GM19395 (cell line): ENCODE data around the gene BMP7.

ENCODE experiments used
- ATAC-seq: cut with Tn5 transposase; IDR thresholded peaks from one replicate; pipeline ENCODE4 v1.9.1; 2021; ENCODE audit warnings: mild to moderate bottlenecking, moderate library complexity; ENCODE audit not compliant: unreplicated experiment

The BMP7 gene

DNA sequence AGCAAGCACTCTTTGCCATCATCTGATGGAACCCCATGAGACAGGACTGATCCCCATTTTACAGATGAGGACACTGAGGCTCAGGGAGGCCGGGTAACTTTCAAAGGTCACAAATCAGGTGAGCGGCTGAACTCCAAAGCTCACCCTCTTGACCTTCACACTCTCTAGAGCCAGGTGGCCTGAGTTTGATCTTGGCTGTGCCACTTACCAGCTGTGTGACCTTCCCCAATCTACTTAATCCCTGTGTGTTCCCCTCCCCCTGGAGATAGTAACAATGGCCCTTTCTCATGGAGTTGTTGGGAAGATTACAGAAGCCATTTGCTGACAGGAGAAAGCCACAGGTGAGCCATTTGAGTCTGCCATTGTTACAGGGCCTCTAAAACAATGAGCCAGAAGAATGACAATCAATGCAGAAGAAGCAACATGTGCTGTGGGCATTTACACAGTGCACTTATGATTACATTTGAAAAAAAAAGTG, 34.5 kb downstream of the BMP7 start:
- ATAC-seq: no peak

- no peak for ATAC-seq
Observed at GRCh38 chr20:57231161-57231560, 35.3 kb downstream of the BMP7 start.

DNA sequence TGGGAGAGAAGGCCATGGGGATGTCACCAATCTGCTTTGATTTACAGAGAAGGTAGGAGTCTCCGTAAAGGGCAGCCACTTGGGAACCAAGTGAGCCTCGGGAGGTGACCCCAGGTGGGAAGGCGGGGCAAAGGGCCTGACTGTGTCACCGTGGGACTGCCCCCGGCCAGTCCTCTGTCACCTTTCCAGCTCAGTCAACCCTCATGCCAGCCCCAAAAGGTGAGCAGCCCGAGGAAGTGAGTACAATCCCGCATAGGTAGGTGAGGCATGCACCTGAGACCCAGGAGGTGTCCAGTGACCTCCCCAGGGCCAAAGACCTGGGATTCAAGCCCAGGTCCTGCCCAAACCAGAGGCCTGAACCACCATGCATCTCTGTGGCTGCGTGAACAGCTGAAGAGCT, 36.2 kb downstream of the BMP7 start:
- ATAC-seq: no peak

DNA sequence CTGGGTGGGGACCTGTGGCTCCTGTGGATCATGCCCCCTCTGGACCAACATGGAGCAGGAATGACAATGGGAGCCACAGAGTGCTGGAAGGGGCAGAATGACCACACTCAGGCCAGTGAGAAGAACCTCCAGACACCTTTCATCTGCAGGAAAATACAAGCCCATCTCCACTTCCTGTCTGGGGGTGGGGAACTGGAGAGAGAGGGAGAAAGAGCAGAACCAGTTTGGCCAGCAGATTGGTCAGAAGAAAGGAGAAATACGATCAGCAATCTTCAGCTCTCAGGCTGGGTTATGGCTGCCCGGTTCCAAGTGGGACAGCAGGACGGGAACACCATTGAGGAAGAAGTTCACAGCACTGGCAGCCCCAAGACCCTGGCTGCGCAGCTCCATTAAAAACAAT, 37.0 kb downstream of the BMP7 start:
- no peak for ATAC-seq

GRCh38 chr20:57225830-57226229, 40.6 kb downstream of the BMP7 start:
- no peak for ATAC-seq

DNA sequence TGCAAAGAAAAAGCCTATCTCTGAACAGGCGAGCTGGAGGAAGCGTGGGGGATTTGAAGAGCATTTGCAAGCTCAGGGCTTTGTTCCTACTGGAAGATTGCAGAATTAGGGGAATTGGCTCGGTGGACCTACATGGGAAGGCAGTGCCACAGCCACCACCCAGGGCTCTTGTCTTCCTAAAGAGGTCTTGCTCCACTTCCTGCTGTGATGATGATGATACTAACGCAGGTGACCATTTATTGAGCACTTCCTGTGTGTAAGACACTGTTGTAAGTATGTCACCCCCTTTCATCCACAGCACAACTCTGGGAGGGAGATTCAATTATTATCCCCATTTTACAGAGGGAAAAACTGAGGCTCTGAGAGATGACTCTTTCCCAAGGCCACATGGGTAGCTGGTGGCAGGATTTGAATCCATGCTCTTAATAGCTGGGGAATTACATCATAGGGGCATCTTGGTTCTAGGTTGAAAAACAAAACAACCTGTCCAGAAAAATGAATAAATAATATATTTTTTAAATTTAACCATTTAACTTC, 41.2 kb downstream of the BMP7 start:
- ATAC-seq: no peak

DNA sequence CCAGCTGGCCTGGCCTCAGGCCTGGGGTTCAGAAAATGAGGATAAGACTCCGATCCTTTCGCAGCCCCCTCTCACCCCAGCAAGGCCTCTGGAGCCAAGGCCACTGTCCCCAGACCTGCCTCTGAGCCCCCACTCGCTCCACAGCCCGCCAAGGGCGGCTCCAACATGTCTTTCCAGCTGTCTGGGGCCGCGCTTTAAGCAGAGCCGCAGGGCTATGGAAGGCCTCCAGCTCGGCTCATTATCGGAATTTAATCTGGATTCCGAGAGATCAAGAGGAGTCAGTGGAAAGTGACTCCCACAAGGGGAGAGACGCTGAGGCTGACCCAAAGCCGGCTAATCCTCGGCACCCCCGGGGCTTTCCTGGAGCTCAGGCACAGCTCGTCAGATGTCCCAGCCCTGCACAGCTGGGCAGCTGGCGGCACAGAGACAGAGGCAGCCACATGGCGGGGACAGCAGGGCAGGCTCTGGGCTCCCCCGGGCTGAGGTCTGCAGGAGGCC, 41.8 kb downstream of the BMP7 start:
- no peak for ATAC-seq

GRCh38 chr20:57223648-57224489, 42.6 kb downstream of the BMP7 start:
- no peak for ATAC-seq

DNA sequence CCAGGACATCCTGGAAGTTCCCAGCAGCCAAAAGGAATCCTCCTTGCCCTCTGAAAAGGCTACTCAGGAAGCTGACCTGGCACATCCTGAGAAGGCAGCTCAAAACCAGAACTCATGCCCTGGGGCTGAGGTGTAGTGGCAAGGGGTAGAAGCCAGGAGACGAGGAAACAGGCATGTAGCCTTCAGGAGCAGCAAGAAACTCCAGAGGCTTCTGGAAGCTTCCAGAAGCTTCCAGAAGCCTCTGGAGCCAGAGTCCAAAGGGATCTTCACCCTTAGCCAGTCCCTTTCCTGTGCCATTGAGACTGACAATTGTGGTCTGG, 43.9 kb downstream of the BMP7 start:
- no peak for ATAC-seq

GRCh38 chr20:57221916-57222630, 44.4 kb downstream of the BMP7 start:
- ATAC-seq: no peak

- no peak for ATAC-seq
Observed at GRCh38 chr20:57220337-57221145, 45.9 kb downstream of the BMP7 start.

DNA sequence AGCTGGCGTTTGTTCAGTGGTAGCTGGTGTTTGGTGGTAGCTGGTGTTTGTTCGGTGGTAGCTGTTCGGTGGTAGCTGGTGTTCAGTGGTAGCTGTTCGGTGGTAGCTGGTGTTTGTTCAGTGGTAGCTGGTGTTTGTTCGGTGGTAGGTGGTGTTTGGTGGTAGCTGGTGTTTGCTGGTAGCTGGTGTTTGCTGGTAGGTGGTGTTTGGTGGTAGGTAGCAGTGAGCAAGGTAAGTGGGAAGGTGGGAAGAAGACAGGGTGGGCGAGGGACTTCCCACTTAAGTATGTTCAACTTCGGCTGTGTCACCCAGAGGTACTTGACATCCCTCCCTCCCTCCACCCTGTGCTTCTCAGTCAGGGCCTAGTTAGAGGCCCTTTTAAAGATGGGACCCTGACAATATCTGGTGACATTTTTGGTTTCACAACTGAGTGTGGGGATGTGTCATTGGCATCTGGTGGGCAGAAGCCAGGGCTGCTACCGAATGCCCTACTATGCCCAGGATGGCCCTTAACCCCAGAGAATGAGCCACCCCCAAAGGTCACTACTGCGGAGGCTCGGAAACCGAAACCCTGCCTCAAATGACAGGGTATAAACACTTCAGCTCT, 47.3 kb downstream of the BMP7 start:
- no peak for ATAC-seq

GRCh38 chr20:57218489-57218888, 48.0 kb downstream of the BMP7 start:
- no peak for ATAC-seq

DNA sequence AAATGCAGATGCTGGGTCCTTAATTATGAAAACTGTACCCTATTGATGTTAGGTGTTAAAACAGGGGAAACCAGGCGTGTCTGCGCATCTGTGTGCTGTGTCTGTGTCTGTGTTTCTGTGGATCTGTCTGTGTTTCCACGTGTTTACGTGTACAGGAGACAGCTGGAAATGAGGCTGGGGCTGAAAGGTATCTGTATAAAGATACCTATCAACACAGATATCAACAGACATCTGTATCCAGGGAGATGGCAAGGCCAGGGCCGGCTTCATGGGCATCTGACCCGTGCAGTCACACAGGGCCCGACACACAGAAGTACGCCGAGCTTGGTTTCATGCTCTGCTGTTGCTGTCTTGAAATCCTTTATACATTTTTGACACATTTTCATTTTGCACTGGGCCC, 48.6 kb downstream of the BMP7 start:
- ATAC-seq: no peak

- ATAC-seq: no peak
Observed at GRCh38 chr20:57216669-57217068, 49.8 kb downstream of the BMP7 start.

GRCh38 chr20:57215826-57216471, 50.5 kb downstream of the BMP7 start:
- no peak for ATAC-seq

- no peak for ATAC-seq
Observed at GRCh38 chr20:57215426-57215825, 51.0 kb downstream of the BMP7 start.

DNA sequence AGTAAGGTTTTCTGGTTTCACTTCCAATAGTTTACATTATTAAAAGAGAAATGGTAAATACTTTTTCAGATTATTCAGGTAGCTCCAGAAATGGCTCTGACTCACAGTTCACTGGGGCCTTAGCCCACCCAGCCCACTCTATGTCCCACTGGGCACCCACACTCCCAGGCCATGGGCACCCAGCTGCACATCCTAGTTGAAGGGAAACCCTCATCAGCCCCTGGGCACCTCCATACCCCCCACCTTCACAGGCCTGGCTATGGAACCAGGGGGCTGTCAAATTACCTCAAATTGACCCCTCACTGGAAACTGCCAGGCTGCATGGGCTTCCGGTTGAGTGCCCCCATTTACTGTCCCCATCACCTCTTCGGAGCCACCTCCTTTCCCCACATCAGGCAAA, 51.5 kb downstream of the BMP7 start:
- ATAC-seq: no peak

DNA sequence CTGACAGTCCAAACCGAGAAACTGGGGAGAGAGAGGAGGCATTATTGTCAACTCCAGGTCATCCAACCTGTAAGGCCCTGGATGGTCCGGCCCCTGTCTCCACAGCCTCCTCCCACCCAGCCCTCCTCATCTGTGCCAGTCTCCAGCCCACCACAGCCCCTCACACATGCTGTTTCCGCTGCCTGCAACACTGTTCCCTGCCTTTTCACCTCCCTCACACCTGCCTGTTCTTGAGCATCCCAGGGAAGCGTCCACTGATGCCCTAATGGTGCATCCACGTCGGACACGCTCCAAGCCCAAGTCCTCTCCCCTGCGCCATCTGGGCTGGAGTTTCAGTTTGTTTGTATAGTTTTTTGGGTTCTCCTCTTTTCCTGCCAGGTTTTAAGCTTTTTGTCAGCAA, 52.0 kb downstream of the BMP7 start:
- ATAC-seq: no peak

DNA sequence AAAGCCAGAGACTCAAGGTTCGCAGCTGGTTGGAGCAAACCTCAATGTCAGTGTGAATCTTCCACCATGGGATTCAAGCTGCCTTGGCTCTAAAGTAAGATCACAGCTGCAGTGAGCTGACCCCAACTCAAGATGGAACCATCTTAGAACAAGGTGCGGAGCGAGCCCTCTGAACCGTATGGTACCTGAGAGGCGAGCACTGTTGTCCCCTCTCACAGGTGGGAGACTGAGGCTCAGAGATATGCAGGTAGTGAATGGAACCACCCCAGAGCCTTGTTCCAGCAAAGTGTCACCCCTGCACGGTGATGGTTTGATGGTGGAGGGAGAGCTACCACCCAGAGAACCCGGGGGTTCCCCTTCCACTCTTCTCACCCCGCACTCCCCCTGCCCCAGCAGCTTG, 52.5 kb downstream of the BMP7 start:
- no peak for ATAC-seq
